Measurements from ENCODE around the gene ZNF710. TPM values are rescaled to one million over a fixed set of nuclear protein-coding genes. Genes with fewer than 3 reads are reported as not detected.

ZNF710 gene
- total RNA-seq, 2 experiments from 2014 or later = 14.1 to 16.6 TPM

DNA sequence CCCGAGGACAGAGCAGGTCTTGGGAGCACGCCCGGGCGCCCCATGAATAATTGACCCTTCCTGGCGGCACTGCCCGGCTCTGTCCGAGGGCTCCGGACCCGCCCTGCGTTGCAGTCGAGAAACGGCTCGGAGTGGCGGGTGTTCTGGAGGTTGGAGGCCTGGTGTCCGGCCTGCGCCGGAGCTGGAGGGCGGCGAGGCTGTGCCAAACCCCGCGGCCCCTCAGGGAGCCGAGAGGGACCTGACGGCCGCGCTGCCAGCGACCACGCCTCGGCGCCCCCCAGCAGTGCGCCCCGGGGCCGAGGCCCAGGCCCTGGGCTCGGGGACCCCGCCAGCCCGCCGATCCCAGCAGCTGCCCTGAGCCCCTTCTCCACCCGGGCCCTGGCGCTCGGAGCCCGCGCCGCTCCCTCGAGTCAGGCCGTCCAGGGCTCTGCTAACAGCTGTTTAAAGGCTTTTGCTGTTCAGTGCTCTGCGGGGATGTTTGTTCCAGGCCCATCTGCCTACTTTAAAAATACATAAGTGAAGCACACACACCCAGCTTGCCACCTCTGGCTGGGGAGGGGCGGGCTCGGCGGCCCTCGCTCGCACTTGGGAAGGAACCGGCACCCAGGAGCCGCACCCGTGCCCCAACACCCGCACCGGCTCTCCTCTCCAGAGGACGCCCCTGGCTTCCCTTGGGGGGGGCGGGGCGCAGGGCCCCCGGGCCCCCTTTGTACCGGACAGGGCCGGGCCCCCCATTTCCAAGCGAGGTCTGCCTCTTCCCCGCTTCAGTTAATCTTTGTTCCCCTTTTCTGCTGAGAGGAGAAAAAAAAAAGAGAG is 730 bp upstream of the ZNF710 start:
- H3K27me3 Mint-ChIP-seq = peaks cover 8% of the 10 kb centered on the region
- CTCF ChIA-PET = interaction anchor here (1.3 kb wide), 1 partner anchor 102 kb away, joined by 3 read pairs; no protein-coding TSS in a partner anchor
- H3K36me3 Mint-ChIP-seq = peaks cover 4% of the 10 kb centered on the region
- no peak for DNase-seq
- no peaks in the 10 kb centered on the region for H3K9me3 Mint-ChIP-seq (ENCODE audit: low read depth)
- H3K4me1 Mint-ChIP-seq = peaks cover 28% of the 10 kb centered on the region
- peak; percentile 20 for ATAC-seq
- H3K27ac Mint-ChIP-seq = peak overlapping the region; percentile 87
- H3K4me3 Mint-ChIP-seq = peak overlapping the region; percentile 86

- ATAC-seq (peak; percentile 60), DNase-seq (peak; percentile 70)
- Mint-ChIP-seq H3K9me3 (ENCODE audit: low read depth) (no peaks in the 10 kb centered on the region), H3K4me3 (peak overlapping the region; percentile 86), H3K36me3 (peaks cover 4% of the 10 kb centered on the region), H3K27me3 (no peaks in the 10 kb centered on the region), H3K27ac (peak overlapping the region; percentile 83), H3K4me1 (peaks cover 39% of the 10 kb centered on the region)
- CTCF ChIA-PET = interaction anchor here (1.0 to 1.6 kb wide), 2 partner anchors 32 to 33 kb away, joined by 3 read pairs; no protein-coding TSS in a partner anchor
Observed at GRCh38 chr15:90001683-90002427, 731 bp downstream of the ZNF710 start.

- H3K9me3 Mint-ChIP-seq (ENCODE audit: low read depth) = no peaks in the 10 kb centered on the region
- no peaks in the 10 kb centered on the region for H3K27me3 Mint-ChIP-seq
- DNase-seq (peak; percentile 57), ATAC-seq (peak; percentile 41)
- H3K4me3 Mint-ChIP-seq = peak overlapping the region; percentile 75
- peaks cover 4% of the 10 kb centered on the region for H3K36me3 Mint-ChIP-seq
- CTCF ChIA-PET = interaction anchor here (1.0 to 1.6 kb wide), 3 partner anchors 31 to 96 kb away, joined by 3 read pairs; no protein-coding TSS in a partner anchor
- H3K27ac Mint-ChIP-seq = peak overlapping the region; percentile 83
- peaks cover 41% of the 10 kb centered on the region for H3K4me1 Mint-ChIP-seq
Observed at GRCh38 chr15:90002428-90002844, 1.3 kb downstream of the ZNF710 start.

DNA sequence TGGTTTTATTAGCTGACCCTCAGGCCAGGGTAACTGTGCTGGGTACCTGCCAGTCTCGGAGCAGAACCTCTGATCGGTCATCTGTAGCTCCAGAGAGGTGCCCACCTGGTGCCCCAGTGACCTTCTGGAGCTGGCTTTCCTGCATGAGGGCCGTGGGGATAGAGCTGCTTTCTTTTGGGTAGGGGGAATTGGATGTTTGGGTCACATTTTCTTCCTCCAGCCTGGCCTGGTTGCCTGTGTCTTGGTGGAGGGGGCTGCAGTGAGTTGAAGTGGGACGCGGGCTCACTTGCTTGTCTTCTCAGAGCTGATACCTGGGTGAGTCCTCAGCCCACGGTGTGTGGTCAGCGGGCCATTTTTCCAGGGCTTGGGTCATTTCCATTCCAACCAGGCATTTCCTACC is 2.6 kb downstream of the ZNF710 start:
- Mint-ChIP-seq H3K27ac (no peak overlapping the region), H3K4me1 (peaks cover 41% of the 10 kb centered on the region), H3K4me3 (no peak overlapping the region), H3K9me3 (ENCODE audit: low read depth) (no peaks in the 10 kb centered on the region), H3K27me3 (no peaks in the 10 kb centered on the region), H3K36me3 (peaks cover 4% of the 10 kb centered on the region)
- DNase-seq (no peak), ATAC-seq (no peak)
- CTCF ChIA-PET = interaction anchor here (1.1 to 1.3 kb wide), 2 partner anchors 32 to 95 kb away, joined by 3 read pairs; no protein-coding TSS in a partner anchor

- Mint-ChIP-seq H3K36me3 (peaks cover 5% of the 10 kb centered on the region), H3K27ac (no peak overlapping the region), H3K27me3 (no peaks in the 10 kb centered on the region), H3K4me3 (no peak overlapping the region), H3K9me3 (ENCODE audit: low read depth) (no peaks in the 10 kb centered on the region), H3K4me1 (peaks cover 36% of the 10 kb centered on the region)
- ATAC-seq (no peak), DNase-seq (no peak)
- CTCF ChIA-PET = interaction anchor here (1.1 kb wide), 1 partner anchor 33 kb away, joined by 3 read pairs; no protein-coding TSS in a partner anchor
Observed at GRCh38 chr15:90004252-90004651, 3.1 kb downstream of the ZNF710 start.

DNA sequence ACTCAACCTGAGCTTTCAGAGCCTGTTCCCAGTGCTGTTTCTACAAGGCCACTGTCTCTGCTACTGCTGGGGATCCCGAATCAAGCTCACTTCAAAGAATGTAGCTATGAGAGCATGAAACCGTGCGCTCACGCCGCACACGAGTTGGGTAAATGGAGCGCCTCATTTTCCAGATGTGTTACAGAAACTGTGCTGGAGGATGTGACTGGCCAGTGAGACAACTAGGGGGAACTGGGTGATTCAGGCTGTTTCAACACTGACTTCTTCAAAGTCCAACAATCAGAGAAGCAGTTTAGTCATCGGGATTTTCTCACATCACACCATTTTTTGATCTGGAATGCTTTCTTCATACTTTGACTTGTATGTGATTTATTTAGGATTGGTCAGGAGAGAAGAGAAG is 3.5 kb downstream of the ZNF710 start:
- H3K36me3 Mint-ChIP-seq = peaks cover 9% of the 10 kb centered on the region
- peaks cover under 1% of the 10 kb centered on the region for H3K9me3 Mint-ChIP-seq (ENCODE audit: low read depth)
- ATAC-seq (no peak), DNase-seq (no peak)
- no peaks in the 10 kb centered on the region for H3K27me3 Mint-ChIP-seq
- H3K27ac Mint-ChIP-seq = no peak overlapping the region
- no peak overlapping the region for H3K4me3 Mint-ChIP-seq
- peaks cover 34% of the 10 kb centered on the region for H3K4me1 Mint-ChIP-seq
- CTCF ChIA-PET = interaction anchor here (0.6 to 1.1 kb wide), 2 partner anchors 33 to 248 kb away, joined by 3 read pairs; no protein-coding TSS in a partner anchor

DNA sequence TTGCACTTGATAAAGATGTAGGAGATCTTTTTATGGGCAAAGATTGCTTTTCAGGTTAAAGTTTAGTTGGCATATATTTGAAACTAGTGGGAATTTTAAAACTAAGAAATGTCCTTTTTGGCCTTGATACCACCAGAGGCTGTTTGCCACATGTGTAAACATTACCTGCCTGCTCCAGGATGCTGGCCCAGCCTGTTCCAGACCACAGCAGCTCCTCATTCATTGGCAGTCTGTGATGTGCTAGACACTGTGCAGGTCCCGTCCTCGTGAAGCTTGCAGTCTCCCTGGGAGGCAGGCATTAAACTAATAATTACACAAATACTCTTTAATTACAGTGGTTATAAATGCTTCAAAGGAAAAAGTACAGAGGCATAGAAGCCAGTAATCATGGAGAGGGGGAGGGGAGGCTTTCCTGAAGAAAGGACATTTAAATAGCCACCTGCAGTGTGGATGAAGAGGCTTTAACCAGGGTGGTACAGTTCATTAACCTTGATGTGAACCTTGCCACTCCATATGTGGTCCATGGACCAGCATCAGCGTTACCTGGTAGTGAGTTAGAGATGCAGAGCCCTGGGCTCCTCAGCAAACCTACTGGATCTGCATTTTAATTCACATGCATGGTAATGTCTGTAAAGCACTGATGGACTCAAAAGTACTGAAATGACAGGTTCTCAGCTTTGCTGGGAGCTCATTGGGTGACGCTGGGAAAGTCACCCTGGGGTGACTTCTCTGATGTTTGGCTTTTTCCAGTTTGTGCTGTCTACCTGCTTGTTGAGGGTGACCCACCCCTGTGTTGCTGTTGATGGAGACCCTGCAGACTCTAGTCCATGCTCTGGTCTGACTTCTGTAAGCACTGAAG is 5.3 kb downstream of the ZNF710 start:
- Mint-ChIP-seq H3K27me3 (no peaks in the 10 kb centered on the region), H3K4me3 (no peak overlapping the region), H3K36me3 (peaks cover 17% of the 10 kb centered on the region), H3K27ac (peak overlapping the region; percentile 12), H3K4me1 (peaks cover 35% of the 10 kb centered on the region), H3K9me3 (ENCODE audit: low read depth) (peaks cover 6% of the 10 kb centered on the region)
- CTCF ChIA-PET = no interaction called here
- ATAC-seq = no peak
- no peak for DNase-seq

GRCh38 chr15:90007076-90007460 is 5.9 kb downstream of the ZNF710 start:
- Mint-ChIP-seq H3K4me1 (peaks cover 35% of the 10 kb centered on the region), H3K27me3 (no peaks in the 10 kb centered on the region), H3K9me3 (ENCODE audit: low read depth) (peaks cover 9% of the 10 kb centered on the region), H3K4me3 (no peak overlapping the region), H3K36me3 (peaks cover 22% of the 10 kb centered on the region), H3K27ac (no peak overlapping the region)
- no peak for ATAC-seq
- no peak for DNase-seq
- CTCF ChIA-PET = interaction anchor here (1.1 kb wide), 1 partner anchor 132 kb away, joined by 3 read pairs; no protein-coding TSS in a partner anchor

DNA sequence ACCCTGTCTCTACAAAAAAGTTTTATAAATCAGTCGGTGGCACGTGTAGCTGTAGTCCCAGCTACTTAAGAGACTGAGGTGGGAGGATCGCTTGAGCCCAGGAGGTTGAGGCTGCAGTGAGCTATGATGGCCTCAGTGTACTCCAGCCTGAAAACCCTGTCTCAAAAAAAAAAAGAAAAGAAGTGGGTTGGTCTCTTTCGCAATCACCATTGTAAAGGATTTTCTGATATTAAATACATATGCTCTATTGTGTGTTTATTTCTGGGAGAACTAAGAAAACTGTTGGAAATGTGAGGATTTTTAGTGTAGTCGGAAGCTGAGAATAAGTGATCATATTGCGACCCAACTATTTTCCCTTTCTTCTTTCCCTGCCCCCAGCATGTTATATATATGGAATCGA is 7.5 kb downstream of the ZNF710 start:
- H3K4me3 Mint-ChIP-seq = no peak overlapping the region
- H3K36me3 Mint-ChIP-seq = peaks cover 34% of the 10 kb centered on the region
- CTCF ChIA-PET = interaction anchor here (0.6 kb wide), 1 partner anchor 466 kb away, joined by 3 read pairs; no protein-coding TSS in a partner anchor
- H3K9me3 Mint-ChIP-seq (ENCODE audit: low read depth) = peaks cover 11% of the 10 kb centered on the region
- peaks cover 38% of the 10 kb centered on the region for H3K4me1 Mint-ChIP-seq
- no peaks in the 10 kb centered on the region for H3K27me3 Mint-ChIP-seq
- no peak for DNase-seq
- H3K27ac Mint-ChIP-seq = no peak overlapping the region
- no peak for ATAC-seq

GRCh38 chr15:90009301-90010022 is 8.3 kb downstream of the ZNF710 start:
- CTCF ChIA-PET = interaction anchor here (0.6 kb wide), 1 partner anchor 466 kb away, joined by 3 read pairs; no protein-coding TSS in a partner anchor
- H3K27me3 Mint-ChIP-seq = no peaks in the 10 kb centered on the region
- peaks cover 43% of the 10 kb centered on the region for H3K4me1 Mint-ChIP-seq
- no peak for ATAC-seq
- H3K4me3 Mint-ChIP-seq = no peak overlapping the region
- DNase-seq = no peak
- peaks cover 38% of the 10 kb centered on the region for H3K36me3 Mint-ChIP-seq
- no peak overlapping the region for H3K27ac Mint-ChIP-seq
- peaks cover 13% of the 10 kb centered on the region for H3K9me3 Mint-ChIP-seq (ENCODE audit: low read depth)

DNA sequence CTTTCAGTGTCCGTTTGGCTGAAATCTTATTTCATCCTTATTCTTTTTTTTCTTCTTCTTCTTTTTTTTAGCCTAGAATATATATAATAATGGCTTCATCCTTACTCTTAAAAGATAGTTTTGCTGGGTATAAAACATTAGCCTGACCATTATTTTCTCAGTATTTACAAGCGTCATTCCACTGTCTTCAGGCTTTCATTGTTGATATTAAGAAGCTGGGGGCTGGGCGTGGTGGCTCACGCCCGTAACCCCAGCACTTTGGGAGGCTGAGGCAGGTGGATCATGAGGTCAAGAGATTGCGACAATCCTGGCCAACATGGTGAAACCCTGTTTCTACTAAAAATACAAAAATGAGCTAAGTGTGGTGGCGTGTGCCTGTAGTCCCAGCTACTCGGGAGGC is 10.6 kb downstream of the ZNF710 start:
- no peak for ATAC-seq
- peaks cover 28% of the 10 kb centered on the region for H3K4me1 Mint-ChIP-seq
- no peak overlapping the region for H3K27ac Mint-ChIP-seq
- H3K27me3 Mint-ChIP-seq = no peaks in the 10 kb centered on the region
- H3K9me3 Mint-ChIP-seq (ENCODE audit: low read depth) = peaks cover 13% of the 10 kb centered on the region
- CTCF ChIA-PET = no interaction called here
- H3K36me3 Mint-ChIP-seq = peaks cover 38% of the 10 kb centered on the region
- no peak overlapping the region for H3K4me3 Mint-ChIP-seq
- DNase-seq = no peak

DNA sequence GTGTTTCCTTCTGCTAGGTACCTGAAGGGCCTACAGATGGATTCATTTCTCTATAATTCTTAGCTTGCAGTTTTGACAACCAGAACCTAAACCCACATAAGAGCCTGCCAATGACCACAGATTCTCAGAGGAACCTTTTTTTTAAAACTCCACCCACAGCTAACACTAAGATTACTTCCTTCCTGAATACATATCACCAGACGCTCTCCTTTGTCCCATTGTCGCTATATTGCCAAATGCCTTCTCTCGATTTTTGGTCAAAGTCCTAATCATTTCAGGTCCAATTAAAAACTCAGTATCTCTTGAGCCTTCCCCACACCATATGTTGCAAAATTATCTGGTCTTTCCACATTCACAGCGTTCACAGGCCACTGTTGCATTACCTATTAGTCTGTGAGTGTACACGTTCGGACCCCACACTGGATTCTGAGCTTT is 12.4 kb downstream of the ZNF710 start:
- Mint-ChIP-seq H3K4me1 (peaks cover 23% of the 10 kb centered on the region), H3K27me3 (no peaks in the 10 kb centered on the region), H3K27ac (peak overlapping the region; percentile 80), H3K36me3 (peaks cover 42% of the 10 kb centered on the region), H3K4me3 (peak overlapping the region; percentile 20), H3K9me3 (ENCODE audit: low read depth) (peaks cover 13% of the 10 kb centered on the region)
- CTCF ChIA-PET = interaction anchor here (1.0 to 1.5 kb wide), 2 partner anchors 139 to 306 kb away, joined by 3 to 4 read pairs; no protein-coding TSS in a partner anchor
- ATAC-seq = peak; percentile 63
- no peak for DNase-seq

Measured in activated CD8-positive, alpha-beta memory T cell treated with anti-CD3 and anti-CD28 coated beads, Interleukin-2, amount 10 ng/mL, durations not matched to agents 7 days and 5 days (primary cell).